HG03159 (cell line): Measurements from ENCODE around the gene FBN2.

ENCODE experiments used
- ATAC-seq: cut with Tn5 transposase; IDR thresholded peaks from one replicate; pipeline ENCODE4 v1.9.1; 2021; ENCODE audit warnings: mild to moderate bottlenecking, moderate library complexity; ENCODE audit not compliant: unreplicated experiment

Gene FBN2

DNA sequence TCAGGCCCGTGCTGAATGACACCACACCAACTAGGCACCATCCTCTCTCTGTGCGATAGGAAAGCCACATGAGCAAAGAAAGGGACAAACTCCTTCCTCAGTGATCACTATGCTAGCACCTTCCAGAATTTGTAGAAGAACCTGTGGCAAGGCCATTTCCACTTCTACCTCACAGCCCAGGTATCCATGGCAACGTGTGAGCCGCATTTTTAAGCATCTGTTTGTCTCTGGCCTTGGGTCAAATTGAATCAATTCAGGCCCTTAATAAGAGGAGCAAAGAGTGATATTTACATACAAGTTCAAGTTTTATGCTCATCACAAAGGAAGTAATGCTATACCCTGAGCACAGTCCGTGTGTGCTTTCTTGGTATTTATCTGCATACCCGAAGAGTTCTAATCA is 275.1 kb downstream of the FBN2 start:
- ATAC-seq, result no peak

DNA sequence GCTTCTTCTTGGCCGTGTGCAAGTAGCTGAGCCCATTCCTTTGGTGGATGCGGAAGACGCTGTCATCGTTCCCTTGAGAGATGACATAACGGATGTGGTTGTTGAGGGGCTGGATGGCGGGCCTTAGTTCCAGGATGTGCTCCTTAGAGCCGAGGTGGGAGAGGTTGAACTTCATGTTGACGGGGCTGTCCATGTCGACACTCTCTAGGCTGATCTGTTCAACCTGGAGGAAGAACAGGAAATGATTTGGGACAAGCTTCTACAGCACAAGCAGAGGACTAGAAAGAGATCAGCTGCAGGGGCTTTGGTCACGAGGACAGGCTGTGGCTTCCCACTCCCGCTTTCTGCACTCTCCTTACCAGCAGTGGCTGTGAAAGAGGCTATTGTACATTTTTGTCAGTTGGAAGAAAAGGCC is 278.4 kb downstream of the FBN2 start:
- ATAC-seq, result no peak

DNA sequence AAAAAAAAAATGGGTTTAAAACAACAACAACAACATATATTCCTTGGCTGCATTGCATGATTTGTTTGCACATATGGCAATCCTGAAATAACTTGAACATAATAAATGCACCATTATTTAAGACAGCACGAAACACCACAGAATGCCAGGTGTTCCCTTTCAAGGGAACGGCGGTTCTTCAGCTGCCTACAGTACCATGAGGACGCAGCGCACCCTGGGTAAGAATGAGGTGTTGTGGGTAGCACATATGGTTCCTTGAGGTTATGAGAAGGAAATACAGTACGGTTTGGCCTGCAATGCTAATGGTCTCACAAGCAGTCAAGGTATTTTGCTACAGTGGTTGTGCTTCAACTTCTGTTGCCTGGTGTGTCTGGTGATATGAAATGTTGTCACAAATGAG is 279.7 kb downstream of the FBN2 start:
- ATAC-seq, result no peak

DNA sequence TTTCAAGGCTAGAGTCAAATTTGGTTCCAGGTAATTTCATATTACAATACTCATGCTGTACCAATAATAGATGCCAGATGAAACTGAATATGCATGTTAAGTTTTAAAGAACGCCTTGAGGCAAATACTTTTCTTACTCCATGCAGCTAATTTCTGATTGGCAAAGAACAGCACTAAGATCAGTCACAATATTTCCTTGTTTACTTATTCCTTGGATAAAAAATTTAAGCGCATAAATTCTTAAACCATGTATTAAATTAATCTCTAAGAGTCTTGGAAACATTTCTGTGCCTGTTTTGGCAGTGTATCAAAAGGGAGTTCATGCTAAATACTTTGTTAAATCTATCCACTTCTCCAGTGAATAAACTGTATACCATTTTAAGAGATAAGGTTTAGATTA is 281.0 kb downstream of the FBN2 start:
- ATAC-seq, result no peak

DNA sequence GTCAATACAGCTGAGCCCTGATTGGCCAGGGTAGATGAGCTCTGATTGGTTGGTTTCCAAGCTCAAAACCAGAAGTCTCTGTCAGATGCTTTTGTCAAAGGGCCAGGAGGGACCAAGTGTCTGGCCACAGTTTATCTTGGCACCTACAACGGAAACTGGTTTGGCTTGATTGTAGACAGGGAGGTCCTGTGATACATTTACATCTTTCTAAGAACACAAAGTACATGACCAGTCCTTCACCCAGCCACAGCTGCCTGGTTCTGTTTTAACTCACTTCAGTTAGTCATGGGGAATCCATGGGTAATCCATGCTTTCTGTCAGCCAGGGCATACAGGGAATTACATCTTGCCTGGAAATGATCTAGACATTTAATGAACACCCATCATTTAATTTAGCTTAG is 283.3 kb downstream of the FBN2 start:
- no peak for ATAC-seq

DNA sequence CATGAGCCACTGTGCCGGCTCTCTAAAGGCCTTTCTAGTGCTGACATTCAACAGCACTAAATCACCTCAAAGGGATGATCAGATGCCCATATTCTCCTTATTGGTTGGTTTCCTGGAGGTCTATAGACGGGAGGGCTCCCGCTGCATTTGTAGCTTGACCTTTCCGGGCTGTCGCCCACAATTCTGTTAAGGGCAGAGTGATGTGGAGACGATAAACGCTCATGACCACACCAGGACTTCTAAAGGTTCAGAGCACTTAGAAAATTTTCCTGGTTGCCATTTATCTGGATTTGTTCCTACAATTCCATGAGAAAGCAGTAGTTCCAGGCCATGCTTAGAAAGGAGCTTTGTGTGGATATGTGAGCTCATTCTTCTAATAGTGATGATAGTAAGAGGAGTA is 284.2 kb downstream of the FBN2 start:
- ATAC-seq, result no peak

DNA sequence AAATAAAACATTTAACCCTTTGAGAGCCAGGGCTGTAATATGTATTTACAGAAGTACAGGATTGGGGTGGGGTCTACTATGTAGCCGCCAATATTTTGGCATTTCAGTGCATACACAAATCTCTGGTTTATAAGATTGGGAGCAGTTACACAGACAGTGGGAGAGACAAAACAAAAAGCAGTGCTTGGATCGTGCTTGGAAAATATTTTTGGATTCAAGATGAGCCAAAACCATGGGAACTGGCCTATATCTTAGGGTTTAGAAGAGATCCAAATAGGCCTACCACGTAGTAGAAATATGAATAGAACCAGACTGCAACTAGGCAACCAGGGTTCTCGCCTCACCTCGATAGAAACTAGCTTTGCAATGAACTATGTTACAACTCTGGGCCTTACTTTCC is 284.9 kb downstream of the FBN2 start:
- ATAC-seq, result no peak

DNA sequence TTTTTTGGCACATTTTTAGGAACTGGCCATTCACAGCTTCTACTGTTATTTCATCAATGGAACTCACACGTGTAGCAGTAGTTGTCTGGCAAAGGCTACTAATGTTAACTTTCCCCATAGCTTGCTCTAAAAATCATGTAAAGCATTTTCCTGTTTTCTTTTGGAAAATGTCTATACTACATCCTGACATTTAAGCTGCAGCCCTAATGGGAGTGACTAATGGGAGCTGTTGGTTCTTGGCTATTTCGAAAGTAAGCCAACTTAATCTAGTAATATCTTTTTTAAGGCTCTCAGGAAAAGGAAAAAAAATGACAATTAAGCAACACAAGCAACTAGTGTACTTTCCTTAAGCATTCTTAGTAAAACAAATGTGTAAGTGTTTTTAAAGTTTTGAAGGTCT is 285.3 kb downstream of the FBN2 start:
- ATAC-seq, result no peak

DNA sequence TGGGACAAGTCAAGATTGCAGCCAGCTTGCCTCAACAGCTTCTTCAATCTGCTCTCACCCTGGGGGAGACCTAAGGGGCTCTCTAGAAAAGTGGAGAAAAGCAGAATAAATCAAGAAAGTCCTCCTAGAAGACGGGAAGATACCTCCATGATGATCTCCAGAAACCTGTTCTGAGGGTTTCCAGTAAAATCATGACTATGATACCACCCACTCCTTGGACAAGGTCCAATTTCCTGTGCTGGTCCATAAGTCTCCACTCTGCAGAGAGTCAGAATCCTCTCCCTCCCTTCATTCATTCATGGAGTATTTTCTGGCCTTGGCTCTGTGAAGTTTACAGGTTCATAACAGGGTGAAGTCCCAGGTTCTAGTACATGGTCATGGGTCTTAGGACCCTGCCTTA is 285.8 kb downstream of the FBN2 start:
- no peak for ATAC-seq

DNA sequence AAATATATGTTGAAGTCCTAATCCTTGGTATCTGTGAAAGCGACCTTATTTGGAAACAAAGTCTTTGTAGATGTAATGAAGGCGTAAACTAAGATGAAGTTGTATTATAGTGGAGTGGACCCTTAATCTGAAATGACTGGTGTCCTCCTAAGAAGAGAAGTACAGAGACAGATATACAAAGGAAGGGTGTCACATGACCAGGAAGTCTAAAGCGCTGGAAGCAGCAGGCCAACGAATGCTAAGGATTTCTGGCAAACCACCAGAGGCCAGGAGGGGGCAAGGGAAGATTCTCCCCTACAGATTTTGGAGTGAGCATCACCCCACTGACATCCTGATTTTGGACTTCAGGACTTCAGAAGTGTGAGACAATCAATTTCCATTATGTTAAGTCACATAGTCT is 292.1 kb downstream of the FBN2 start:
- no peak for ATAC-seq

DNA sequence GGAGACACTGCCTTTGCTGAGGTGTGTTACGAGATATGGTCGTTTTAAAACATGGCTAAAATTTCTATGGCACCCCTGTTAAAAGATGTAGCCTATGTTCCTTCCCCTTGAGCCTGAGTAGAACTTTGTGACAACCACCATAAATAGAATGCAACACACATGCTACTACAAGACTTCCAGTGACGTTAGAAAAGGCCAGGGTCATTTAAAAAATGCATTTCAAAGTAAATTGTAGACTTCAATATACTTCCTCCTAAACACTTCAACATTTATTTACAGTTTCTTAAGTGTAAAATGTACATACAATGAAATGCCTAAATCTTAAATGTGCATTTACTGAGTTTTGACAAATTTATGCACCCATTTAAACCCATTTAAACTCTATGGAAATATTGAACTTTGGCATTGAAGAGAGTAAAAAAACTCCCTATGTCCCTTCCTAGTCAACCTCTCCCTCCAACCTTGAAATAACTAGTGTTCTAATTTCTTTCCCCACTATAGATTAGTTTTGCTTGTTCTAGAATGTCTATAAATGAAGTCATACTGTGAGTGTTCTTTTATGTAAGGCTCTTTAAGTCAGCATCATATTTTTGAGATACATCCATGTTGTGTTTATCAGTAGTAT is 294.0 kb downstream of the FBN2 start:
- ATAC-seq, result no peak

DNA sequence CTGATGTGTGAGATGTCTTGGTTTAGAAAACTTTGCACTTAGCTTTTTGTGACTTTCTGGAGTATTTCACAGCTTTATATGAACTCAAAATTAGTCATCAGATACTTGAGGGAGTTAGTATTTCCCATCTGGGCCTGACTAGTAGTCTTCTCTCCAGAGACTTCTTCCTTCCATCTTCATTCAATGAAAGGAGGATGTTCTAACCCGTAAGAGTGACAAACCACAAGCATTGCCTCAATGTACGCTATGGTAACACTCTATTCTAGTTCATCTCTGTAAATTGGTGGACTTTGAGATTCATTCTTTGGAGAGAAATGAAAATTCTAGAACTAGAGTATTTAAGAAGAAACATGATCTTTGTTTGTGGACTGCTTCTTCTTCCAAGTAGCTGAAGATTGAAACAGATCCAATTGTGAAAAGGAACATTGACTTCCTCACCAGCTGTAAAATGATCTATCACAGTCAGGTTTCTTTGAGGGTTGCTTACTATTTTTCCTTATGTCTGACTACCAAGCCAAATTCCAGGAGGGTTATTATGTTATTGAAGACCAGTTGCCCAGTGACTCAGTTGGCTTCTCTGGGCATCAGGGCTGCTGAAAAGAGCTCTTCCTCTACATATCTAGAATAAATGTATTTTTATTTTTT is 296.9 kb downstream of the FBN2 start:
- ATAC-seq, result no peak

DNA sequence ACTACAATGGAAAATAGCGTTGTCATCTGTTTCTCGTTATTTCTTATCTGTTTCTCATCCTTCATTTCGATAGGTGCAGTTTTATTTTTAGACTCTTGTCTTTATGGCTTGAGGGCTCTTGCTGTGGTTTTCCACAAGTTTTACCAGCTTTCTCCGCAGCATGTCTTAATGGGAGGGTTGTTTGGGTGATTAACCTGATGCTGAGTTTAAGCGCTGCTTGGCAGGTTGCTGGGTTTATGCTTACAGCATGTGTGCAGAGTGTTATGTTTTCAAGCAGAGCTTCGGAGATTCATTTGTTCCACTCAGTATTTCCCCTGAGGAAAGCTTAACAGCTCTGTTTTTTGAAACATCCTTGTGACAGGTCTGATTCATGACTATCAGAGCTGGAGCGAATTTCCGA is 300.5 kb downstream of the FBN2 start:
- ATAC-seq, result no peak

DNA sequence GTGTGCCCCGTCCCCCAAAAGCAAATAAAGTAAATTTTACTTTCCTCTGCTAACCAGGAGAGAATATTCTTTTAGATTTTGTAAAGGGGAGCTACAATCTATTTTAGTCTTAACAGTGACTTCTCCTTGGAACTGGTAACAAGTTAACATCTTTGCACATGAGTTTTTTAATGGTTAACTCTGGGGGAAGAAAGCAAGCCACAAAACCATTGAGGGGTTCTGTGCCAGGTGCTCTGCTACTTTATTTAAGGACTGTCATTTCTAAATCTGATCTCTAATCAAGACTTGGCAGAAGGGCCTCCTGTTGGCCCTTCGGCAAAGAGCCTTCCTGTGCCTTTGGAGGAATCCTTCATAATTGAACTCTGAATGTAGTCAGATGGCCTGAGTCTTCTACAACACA is 301.0 kb downstream of the FBN2 start:
- ATAC-seq, result no peak

DNA sequence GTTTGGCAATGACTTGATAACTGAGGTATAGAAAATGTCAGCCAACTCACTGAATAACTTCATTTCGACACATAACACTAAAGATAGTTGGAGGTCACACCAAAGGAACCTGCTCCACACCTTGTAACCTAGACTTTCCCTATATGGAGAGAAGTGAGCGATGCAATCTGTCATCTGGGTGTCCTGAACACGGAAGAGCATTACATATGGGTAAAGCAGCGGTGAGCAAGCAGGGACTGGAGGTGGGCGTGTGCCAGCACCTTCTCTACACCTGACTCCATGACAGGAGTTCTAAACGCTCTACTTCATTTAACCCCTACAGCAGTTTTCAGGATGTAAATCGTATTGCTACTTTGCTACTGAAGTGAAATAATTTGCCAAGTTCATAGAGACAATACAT is 301.7 kb downstream of the FBN2 start:
- ATAC-seq, result no peak

DNA sequence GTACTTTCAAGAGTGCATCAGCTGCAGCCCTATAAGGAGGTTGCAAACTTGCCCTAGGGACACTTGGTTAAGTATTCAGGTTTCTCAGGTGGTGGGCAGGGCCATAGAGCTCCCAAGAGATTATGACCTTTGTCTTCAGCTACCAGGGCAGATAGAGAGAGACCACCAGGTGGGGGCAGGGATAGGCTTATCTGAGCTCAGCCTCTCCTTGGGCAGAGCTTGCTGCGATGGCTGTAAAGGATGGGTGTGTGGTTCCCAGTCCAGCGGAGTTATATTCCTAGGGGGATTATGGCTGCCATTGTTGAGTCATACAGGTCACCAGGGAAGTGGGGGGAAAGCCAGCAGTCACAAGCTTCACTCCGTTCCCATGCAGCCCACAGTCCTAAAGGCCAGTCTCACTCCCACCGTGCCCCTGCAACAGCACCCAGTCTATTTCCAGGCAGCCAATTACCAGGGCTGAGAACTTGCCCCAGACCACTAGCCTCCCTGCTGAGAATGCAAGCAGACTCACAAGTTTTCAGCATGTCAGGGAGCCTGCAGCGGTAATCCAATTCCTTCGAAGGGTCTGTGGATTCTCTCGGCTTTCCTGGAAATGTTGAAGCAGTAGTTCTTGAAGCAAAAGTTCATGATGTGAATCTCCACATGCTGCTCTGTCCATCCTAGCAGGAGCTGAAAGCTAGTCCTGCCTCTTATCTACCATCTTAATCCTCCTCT is 303.0 kb downstream of the FBN2 start:
- no peak for ATAC-seq

DNA sequence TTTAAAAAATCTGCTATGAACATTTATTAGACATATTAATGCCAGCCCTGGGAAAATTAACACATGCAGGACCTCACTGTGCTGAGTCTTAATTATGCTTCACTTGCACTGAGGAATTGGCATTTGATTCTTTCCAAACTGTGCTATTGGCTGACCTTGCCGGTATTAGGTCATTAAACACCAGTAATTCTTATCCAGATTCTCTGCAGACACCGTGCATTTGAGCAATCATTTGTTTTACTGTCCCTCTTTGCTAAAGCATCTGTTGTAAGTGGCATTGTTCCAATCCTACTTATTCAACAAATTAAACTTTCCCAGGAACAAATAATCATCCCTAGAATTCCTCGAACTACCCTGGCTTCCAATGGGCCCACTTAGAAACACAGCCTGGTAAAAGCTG is 309.5 kb downstream of the FBN2 start:
- no peak for ATAC-seq

DNA sequence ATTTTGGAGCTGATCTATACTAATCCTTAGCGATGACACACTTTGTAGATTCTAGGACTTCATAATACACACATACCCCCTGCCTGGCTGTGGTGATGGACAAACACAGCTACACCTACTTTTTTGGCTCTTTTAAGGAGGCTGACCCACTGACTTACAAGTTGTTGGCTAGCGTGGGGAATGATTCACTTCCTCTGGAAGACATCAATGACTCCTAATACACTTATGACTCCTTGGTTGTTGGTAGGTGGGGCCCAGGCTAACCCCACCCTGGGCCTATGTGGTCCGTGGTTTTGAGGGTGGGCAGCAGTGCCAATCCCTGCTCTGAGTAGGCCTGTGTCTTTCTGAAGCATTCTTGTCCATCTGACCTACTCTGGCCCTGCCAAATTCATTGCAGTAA is 310.0 kb downstream of the FBN2 start:
- no peak for ATAC-seq

DNA sequence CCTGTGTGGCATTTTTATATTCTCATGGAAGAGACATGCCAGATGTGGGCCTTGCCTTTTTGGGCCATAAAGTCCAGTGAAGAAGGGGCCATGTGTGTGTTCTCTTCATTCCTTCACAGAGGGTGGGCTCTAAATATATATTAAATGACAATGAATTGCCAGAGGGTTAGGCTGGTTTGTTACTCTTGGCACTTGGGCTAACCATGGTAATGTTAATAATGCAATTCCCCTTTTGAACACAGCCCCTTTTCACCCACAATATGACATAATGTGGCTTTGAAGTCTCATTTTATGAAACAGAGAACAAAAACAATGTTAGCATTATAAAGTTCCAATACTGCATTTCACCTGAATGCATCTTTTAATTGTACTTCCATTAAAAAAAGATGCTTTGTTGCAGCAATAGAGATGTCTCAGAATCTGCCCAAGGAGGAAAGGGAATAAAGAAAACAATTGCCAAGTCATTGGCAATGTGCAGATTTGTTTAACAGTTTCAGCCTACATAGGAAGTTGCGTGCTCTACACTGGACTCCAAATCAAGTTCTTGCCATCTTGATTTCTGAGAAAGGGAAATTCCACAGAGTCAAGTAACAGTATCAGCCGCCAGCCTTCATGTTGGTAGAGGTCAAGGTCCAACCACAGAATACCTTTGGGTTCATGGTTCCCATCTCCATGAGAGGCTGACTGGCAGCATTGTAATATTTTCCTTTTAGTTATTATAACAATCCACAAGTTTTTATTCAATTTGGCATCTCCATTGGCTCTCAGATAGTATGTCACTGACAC is 312.6 kb downstream of the FBN2 start:
- no peak for ATAC-seq

DNA sequence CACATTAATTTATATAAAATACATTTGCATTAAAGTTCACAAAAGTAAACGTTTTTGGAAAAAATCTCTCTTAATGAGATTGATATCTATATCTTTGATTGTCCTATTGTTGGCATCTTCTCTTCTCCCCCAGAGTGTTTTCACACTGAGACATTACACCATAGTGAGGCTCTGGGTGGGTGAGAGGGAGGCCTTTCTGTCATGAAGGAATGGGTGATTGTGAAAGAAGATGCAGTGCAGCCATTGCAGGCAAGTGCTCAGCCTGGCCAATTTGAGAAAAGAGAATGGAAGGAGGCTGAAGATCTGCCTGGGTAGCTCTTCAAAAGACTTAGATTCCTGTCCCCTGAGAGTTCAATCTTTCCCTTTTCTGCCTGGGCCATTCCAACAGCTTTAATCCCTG is 313.7 kb downstream of the FBN2 start:
- ATAC-seq, result no peak

DNA sequence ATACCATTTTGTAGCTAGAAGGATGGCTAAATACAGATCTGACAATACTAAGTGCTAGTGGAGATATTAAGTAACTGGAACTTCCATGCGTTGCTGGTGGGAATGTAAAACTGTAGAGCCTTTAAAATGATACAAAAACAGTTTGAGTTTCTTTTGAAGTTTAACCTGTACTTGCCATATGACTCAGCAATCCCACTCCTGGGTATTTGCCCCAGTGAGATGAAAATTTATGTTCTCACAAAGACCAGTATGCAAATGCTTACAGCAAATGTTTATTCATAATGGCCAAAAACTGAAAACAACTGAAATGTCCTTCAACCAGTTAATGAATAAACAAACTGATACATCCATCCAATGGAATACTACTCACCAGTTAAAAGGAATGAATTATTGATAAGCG is 317.2 kb downstream of the FBN2 start:
- no peak for ATAC-seq
